PC-3 (cell line): Measurements from ENCODE around the gene NFIC. TPM values are rescaled to one million over a fixed set of nuclear protein-coding genes. Genes with fewer than 3 reads are reported as not detected.

ENCODE experiments used
- ATAC-seq: fragments of 200-7000 bp; cut with Tn5 transposase; 2 replicates; pipeline ENCODE4 v1.9.1; 2020; ENCODE audit warnings: mild to moderate bottlenecking, moderate library complexity
- BruUV-seq: library from RNA; stranded (reverse); fragments of 400-500 nt; replicated peaks from 2 replicates; lab custom pipeline; 2021; lab: Mats Ljungman, UMichigan
- CTCF ChIA-PET: fragments of 300-600 bp; sonication (Branson Sonifier 250); formaldehyde crosslinking; loops from one replicate; lab custom pipeline; 2022; ENCODE audit warnings: antibody characterized with exemption; lab: Charles Lee
- POLR2A ChIA-PET: fragments of 300-600 bp; sonication (Branson Sonifier 250); formaldehyde crosslinking; loops from one replicate; lab custom pipeline; 2022; ENCODE audit warnings: antibody characterized with exemption; ENCODE audit not compliant: unreplicated experiment; lab: Charles Lee
- DNase-seq: peaks from one replicate; pipeline ENCODE4 v3.0.0-alpha.2; 2015
- H2AFZ ChIP-seq: fragments of 300-600 bp; sonication (generic); 2 replicates; pipeline ENCODE4 v1.6.0; 2016; ENCODE audit warnings: antibody characterized with exemption, low read length
- H3F3A ChIP-seq: fragments of 300-600 bp; sonication (generic); one replicate; pipeline ENCODE4 v1.6.0; 2017; ENCODE audit warnings: antibody characterized with exemption, low read length, control low read depth, mild to moderate bottlenecking; ENCODE audit not compliant: unreplicated experiment
- H3K27ac ChIP-seq: fragments of 300-600 bp; sonication (generic); 2 replicates; pipeline ENCODE4 v1.5.1; 2016; ENCODE audit warnings: mild to moderate bottlenecking, low read length
- H3K27me3 ChIP-seq: fragments of 300-600 bp; sonication (generic); 2 replicates; pipeline ENCODE4 v1.6.1; 2016; ENCODE audit warnings: low read length, mixed read lengths
- H3K36me3 ChIP-seq: fragments of 300-600 bp; sonication (generic); 2 replicates; pipeline ENCODE4 v1.6.1; 2016; ENCODE audit warnings: low read depth, mixed run types, low read length, mixed read lengths
- H3K4me1 ChIP-seq: fragments of 300-600 bp; sonication (generic); 2 replicates; pipeline ENCODE4 v1.5.1; 2016; ENCODE audit warnings: low read length; ENCODE audit not compliant: insufficient read depth
- H3K4me2 ChIP-seq: fragments of 300-600 bp; sonication (generic); 2 replicates; pipeline ENCODE4 v1.6.0; 2016; ENCODE audit warnings: low read length
- H3K4me3 ChIP-seq: fragments of 300-600 bp; sonication (generic); 2 replicates; pipeline ENCODE4 v1.5.1; 2016; ENCODE audit warnings: mild to moderate bottlenecking, low read length, mixed read lengths
- H3K79me2 ChIP-seq: fragments of 300-600 bp; sonication (generic); 2 replicates; pipeline ENCODE4 v1.6.1; 2017; ENCODE audit warnings: low read length, mixed read lengths
- H3K9ac ChIP-seq: fragments of 300-600 bp; sonication (generic); 2 replicates; pipeline ENCODE4 v1.6.0; 2016; ENCODE audit warnings: mild to moderate bottlenecking, low read length
- H3K9me2 ChIP-seq: fragments of 300-600 bp; sonication (generic); replicated peaks from 2 replicates; pipeline ENCODE4 v1.6.1; 2016; ENCODE audit warnings: mixed run types, low read length, mixed read lengths
- H3K9me3 ChIP-seq: fragments of 300-600 bp; sonication (generic); 2 replicates; pipeline ENCODE4 v1.6.1; 2016; ENCODE audit warnings: low read length, mixed read lengths
- H4K20me1 ChIP-seq: fragments of 300-600 bp; sonication (generic); 2 replicates; pipeline ENCODE4 v1.6.1; 2016; ENCODE audit warnings: low read length, mixed read lengths
- CTCF ChIP-seq: fragments of 300-600 bp; sonication (generic); conservative IDR thresholded peaks from 2 replicates; pipeline ENCODE4 v1.5.1; 2017; ENCODE audit warnings: antibody characterized with exemption, low read depth, mild to moderate bottlenecking, low read length
- EZH2 ChIP-seq: fragments of 300-600 bp; sonication (generic); IDR thresholded peaks from one replicate; pipeline ENCODE4 v1.6.1; 2017; ENCODE audit warnings: antibody characterized with exemption, mild to moderate bottlenecking, low read length; ENCODE audit not compliant: unreplicated experiment
- EZH2phosphoT487 ChIP-seq: fragments of 300-600 bp; sonication (generic); IDR thresholded peaks from 2 replicates; pipeline ENCODE4 v1.6.1; 2018; ENCODE audit warnings: mild to moderate bottlenecking, antibody characterized with exemption, low read length, borderline replicate concordance
- intact Hi-C: fragments of 100-400 bp; cut with micrococcal nuclease; formaldehyde crosslinking; loops from 2 replicates; pipeline ENCODE4 v1.9.0; 2023
- total RNA-seq: library from RNA; depleted of rRNA; stranded (reverse); fragments of >200 nt; gene quantifications from 2 replicates; pipeline ENCODE4 v1.2.3, GENCODE V29; 2014

The NFIC gene
- total RNA-seq, 1 experiment from 2014 or later = 31.7 TPM

- ChIA-PET POLR2A (no interaction called here), CTCF (no interaction called here)
- Histone ChIP-seq H3F3A (no peaks in the 10 kb centered on the region), H3K79me2 (peaks cover 74% of the 10 kb centered on the region), H3K9me3 (no peaks in the 10 kb centered on the region), H3K4me1 (peaks cover 22% of the 10 kb centered on the region), H3K27me3 (no peaks in the 10 kb centered on the region), H3K4me3 (peak overlapping the region; percentile 90), H3K36me3 (no peaks in the 10 kb centered on the region), H2AFZ (0 out of 2 replicates have a peak overlapping the region, but pooled peaks have one; percentile 12), H3K9me2 (no peaks in the 10 kb centered on the region), H3K9ac (peak overlapping the region; percentile 95), H3K27ac (peak overlapping the region; percentile 74), H3K4me2 (peak overlapping the region; percentile 86), H4K20me1 (no peaks in the 10 kb centered on the region)
- intact Hi-C loops = no loop called here
- no peak for ATAC-seq
- TSS peak; percentile 46 for BruUV-seq
- DNase-seq = no peak
- TF ChIP-seq CTCF = no peak
- no peak for TF ChIP-seq EZH2
- no peak for TF ChIP-seq EZH2phosphoT487
Observed at GRCh38 chr19:3367628-3368440, 1.5 kb downstream of the NFIC start.

- H3K4me1 ChIP-seq = peaks cover 22% of the 10 kb centered on the region
- DNase-seq = no peak
- H2AFZ ChIP-seq = no peak overlapping the region
- no peaks in the 10 kb centered on the region for H3K9me3 ChIP-seq
- H3K4me2 ChIP-seq = peak overlapping the region; percentile 86
- TF ChIP-seq CTCF (no peak), EZH2 (no peak), EZH2phosphoT487 (no peak)
- H3K79me2 ChIP-seq = peaks cover 79% of the 10 kb centered on the region
- H3K9ac ChIP-seq = peak overlapping the region; percentile 95
- no peaks in the 10 kb centered on the region for H3K27me3 ChIP-seq
- ChIA-PET POLR2A (no interaction called here), CTCF (no interaction called here)
- no peak for ATAC-seq
- no peaks in the 10 kb centered on the region for H3K9me2 ChIP-seq
- BruUV-seq = no TSS peak
- peak overlapping the region; percentile 74 for H3K27ac ChIP-seq
- H3K4me3 ChIP-seq = peak overlapping the region; percentile 90
- intact Hi-C loops = no loop called here
- no peaks in the 10 kb centered on the region for H3F3A ChIP-seq
- no peaks in the 10 kb centered on the region for H3K36me3 ChIP-seq
- H4K20me1 ChIP-seq = no peaks in the 10 kb centered on the region
Observed at GRCh38 chr19:3368441-3368795, 2.0 kb downstream of the NFIC start.

- no peaks in the 10 kb centered on the region for H3K9me2 ChIP-seq
- H3K4me1 ChIP-seq = peaks cover 22% of the 10 kb centered on the region
- POLR2A ChIA-PET = no interaction called here
- intact Hi-C loops = no loop called here
- H3K79me2 ChIP-seq = peaks cover 83% of the 10 kb centered on the region
- H3K36me3 ChIP-seq = no peaks in the 10 kb centered on the region
- CTCF ChIA-PET = no interaction called here
- H3F3A ChIP-seq = no peaks in the 10 kb centered on the region
- peak overlapping the region; percentile 66 for H2AFZ ChIP-seq
- no peak for ATAC-seq
- H3K9ac ChIP-seq = peak overlapping the region; percentile 95
- no TSS peak for BruUV-seq
- TF ChIP-seq EZH2 (no peak), CTCF (no peak), EZH2phosphoT487 (no peak)
- H3K27ac ChIP-seq = peak overlapping the region; percentile 74
- no peaks in the 10 kb centered on the region for H3K9me3 ChIP-seq
- no peaks in the 10 kb centered on the region for H4K20me1 ChIP-seq
- DNase-seq = no peak
- no peaks in the 10 kb centered on the region for H3K27me3 ChIP-seq
- peak overlapping the region; percentile 86 for H3K4me2 ChIP-seq
- peak overlapping the region; percentile 90 for H3K4me3 ChIP-seq
Observed at GRCh38 chr19:3368848-3369336, 2.5 kb downstream of the NFIC start.
